ENCODE data around the gene PFKFB4.

PFKFB4 gene

GRCh38 chr3:48561045-48561736 is 4.6 kb upstream of the PFKFB4 start:
- peak overlapping the region in 1 of 2 donors; percentile 43 for H3K9ac ChIP-seq (ENCODE audit: low read depth in 1 of 2, low read length in 2 of 2)
- H3K4me1 ChIP-seq (ENCODE audit: control insufficient read depth in 1 of 2, insufficient read depth in 2 of 2, low read length in 2 of 2), result peaks cover 10 to 33% of the 10 kb centered on the region in 2 donors

GRCh38 chr3:48560648-48561018 is 4.0 kb upstream of the PFKFB4 start:
- no peak overlapping the region for H3K9ac ChIP-seq (ENCODE audit: low read depth in 1 of 2, low read length in 2 of 2)
- H3K36me3 ChIP-seq (ENCODE audit: control insufficient read depth in 1 of 2, insufficient read depth in 2 of 2, low read length in 2 of 2), result no peaks in the 10 kb centered on the region
- no peak overlapping the region for H3K27ac ChIP-seq (ENCODE audit: low read depth, low read length)
- no peaks in the 10 kb centered on the region for H3K9me3 ChIP-seq (ENCODE audit: control insufficient read depth in 1 of 2, low read length in 2 of 2)
- peak overlapping the region in 1 of 2 donors; percentile 48 for H3K4me3 ChIP-seq (ENCODE audit: low read depth in 1 of 2, low read length in 2 of 2)
- no peaks in the 10 kb centered on the region for H3K27me3 ChIP-seq (ENCODE audit: control insufficient read depth in 1 of 2, insufficient read depth in 2 of 2, low read length in 2 of 2)
- H3K4me1 ChIP-seq (ENCODE audit: control insufficient read depth in 1 of 2, insufficient read depth in 2 of 2, low read length in 2 of 2), result peaks cover 10 to 37% of the 10 kb centered on the region in 2 donors

More at GRCh38 chr3:48561045-48561736, 4.6 kb upstream of the PFKFB4 start:
- H3K9me3 ChIP-seq (ENCODE audit: control insufficient read depth in 1 of 2, low read length in 2 of 2), result no peaks in the 10 kb centered on the region
- no peak overlapping the region for H3K27ac ChIP-seq (ENCODE audit: low read depth, low read length)
- H3K36me3 ChIP-seq (ENCODE audit: control insufficient read depth in 1 of 2, insufficient read depth in 2 of 2, low read length in 2 of 2), result no peaks in the 10 kb centered on the region
- no peaks in the 10 kb centered on the region for H3K27me3 ChIP-seq (ENCODE audit: control insufficient read depth in 1 of 2, insufficient read depth in 2 of 2, low read length in 2 of 2)
- H3K4me3 ChIP-seq (ENCODE audit: low read depth in 1 of 2, low read length in 2 of 2), result peak overlapping the region in 1 of 2 donors; percentile 48

GRCh38 chr3:48558493-48559134 is 2.0 kb upstream of the PFKFB4 start:
- H3K4me3 ChIP-seq (ENCODE audit: low read depth in 1 of 2, low read length in 2 of 2), result no peak overlapping the region
- no peak overlapping the region for H3K9ac ChIP-seq (ENCODE audit: low read depth in 1 of 2, low read length in 2 of 2)
- no peaks in the 10 kb centered on the region for H3K36me3 ChIP-seq (ENCODE audit: control insufficient read depth in 1 of 2, insufficient read depth in 2 of 2, low read length in 2 of 2)
- H3K27ac ChIP-seq (ENCODE audit: low read depth, low read length), result no peak overlapping the region
- H3K4me1 ChIP-seq (ENCODE audit: control insufficient read depth in 1 of 2, insufficient read depth in 2 of 2, low read length in 2 of 2), result peaks cover 27 to 54% of the 10 kb centered on the region in 2 donors
- no peaks in the 10 kb centered on the region for H3K9me3 ChIP-seq (ENCODE audit: control insufficient read depth in 1 of 2, low read length in 2 of 2)
- no peaks in the 10 kb centered on the region for H3K27me3 ChIP-seq (ENCODE audit: control insufficient read depth in 1 of 2, insufficient read depth in 2 of 2, low read length in 2 of 2)

- Histone ChIP-seq H3K27me3 (ENCODE audit: control insufficient read depth in 1 of 2, insufficient read depth in 2 of 2, low read length in 2 of 2) (no peaks in the 10 kb centered on the region), H3K4me3 (ENCODE audit: low read depth in 1 of 2, low read length in 2 of 2) (peak overlapping the region; percentile 68 to 84), H3K27ac (ENCODE audit: low read depth, low read length) (no peak overlapping the region), H3K9ac (ENCODE audit: low read depth in 1 of 2, low read length in 2 of 2) (peak overlapping the region; percentile 60 to 65), H3K9me3 (ENCODE audit: control insufficient read depth in 1 of 2, low read length in 2 of 2) (no peaks in the 10 kb centered on the region), H3K4me1 (ENCODE audit: control insufficient read depth in 1 of 2, insufficient read depth in 2 of 2, low read length in 2 of 2) (peaks cover 46 to 72% of the 10 kb centered on the region in 2 donors), H3K36me3 (ENCODE audit: control insufficient read depth in 1 of 2, insufficient read depth in 2 of 2, low read length in 2 of 2) (no peaks in the 10 kb centered on the region)
Observed at GRCh38 chr3:48555949-48556795, 431 bp downstream of the PFKFB4 start.

GRCh38 chr3:48555231-48555948 is 1.2 kb downstream of the PFKFB4 start:
- Histone ChIP-seq H3K4me1 (ENCODE audit: control insufficient read depth in 1 of 2, insufficient read depth in 2 of 2, low read length in 2 of 2) (peaks cover 42 to 65% of the 10 kb centered on the region in 2 donors), H3K4me3 (ENCODE audit: low read depth in 1 of 2, low read length in 2 of 2) (peak overlapping the region; percentile 68 to 84), H3K27ac (ENCODE audit: low read depth, low read length) (no peak overlapping the region)

GRCh38 chr3:48553886-48554845 is 2.4 kb downstream of the PFKFB4 start:
- Histone ChIP-seq H3K27me3 (ENCODE audit: control insufficient read depth in 1 of 2, insufficient read depth in 2 of 2, low read length in 2 of 2) (no peaks in the 10 kb centered on the region), H3K4me3 (ENCODE audit: low read depth in 1 of 2, low read length in 2 of 2) (peak overlapping the region in 1 of 2 donors; percentile 55), H3K4me1 (ENCODE audit: control insufficient read depth in 1 of 2, insufficient read depth in 2 of 2, low read length in 2 of 2) (peaks cover 36 to 60% of the 10 kb centered on the region in 2 donors), H3K9ac (ENCODE audit: low read depth in 1 of 2, low read length in 2 of 2) (peak overlapping the region; percentile 9 to 10), H3K36me3 (ENCODE audit: control insufficient read depth in 1 of 2, insufficient read depth in 2 of 2, low read length in 2 of 2) (peaks cover 3 to 10% of the 10 kb centered on the region in 2 donors), H3K27ac (ENCODE audit: low read depth, low read length) (no peak overlapping the region), H3K9me3 (ENCODE audit: control insufficient read depth in 1 of 2, low read length in 2 of 2) (no peaks in the 10 kb centered on the region)

More at GRCh38 chr3:48555231-48555948, 1.2 kb downstream of the PFKFB4 start:
- Histone ChIP-seq H3K36me3 (ENCODE audit: control insufficient read depth in 1 of 2, insufficient read depth in 2 of 2, low read length in 2 of 2) (peaks cover 0 to 3% of the 10 kb centered on the region in 2 donors), H3K27me3 (ENCODE audit: control insufficient read depth in 1 of 2, insufficient read depth in 2 of 2, low read length in 2 of 2) (no peaks in the 10 kb centered on the region), H3K9me3 (ENCODE audit: control insufficient read depth in 1 of 2, low read length in 2 of 2) (no peaks in the 10 kb centered on the region), H3K9ac (ENCODE audit: low read depth in 1 of 2, low read length in 2 of 2) (peak overlapping the region; percentile 60 to 65)

GRCh38 chr3:48553361-48553760 is 3.2 kb downstream of the PFKFB4 start:
- Histone ChIP-seq H3K36me3 (ENCODE audit: control insufficient read depth in 1 of 2, insufficient read depth in 2 of 2, low read length in 2 of 2) (peaks cover 3 to 16% of the 10 kb centered on the region in 2 donors), H3K4me1 (ENCODE audit: control insufficient read depth in 1 of 2, insufficient read depth in 2 of 2, low read length in 2 of 2) (peaks cover 36 to 56% of the 10 kb centered on the region in 2 donors), H3K4me3 (ENCODE audit: low read depth in 1 of 2, low read length in 2 of 2) (peak overlapping the region in 1 of 2 donors; percentile 55), H3K9me3 (ENCODE audit: control insufficient read depth in 1 of 2, low read length in 2 of 2) (no peaks in the 10 kb centered on the region), H3K27ac (ENCODE audit: low read depth, low read length) (no peak overlapping the region), H3K9ac (ENCODE audit: low read depth in 1 of 2, low read length in 2 of 2) (peak overlapping the region; percentile 10 to 32), H3K27me3 (ENCODE audit: control insufficient read depth in 1 of 2, insufficient read depth in 2 of 2, low read length in 2 of 2) (no peaks in the 10 kb centered on the region)

- Histone ChIP-seq H3K9ac (ENCODE audit: low read depth in 1 of 2, low read length in 2 of 2) (peak overlapping the region; percentile 2 to 4), H3K27me3 (ENCODE audit: control insufficient read depth in 1 of 2, insufficient read depth in 2 of 2, low read length in 2 of 2) (no peaks in the 10 kb centered on the region), H3K36me3 (ENCODE audit: control insufficient read depth in 1 of 2, insufficient read depth in 2 of 2, low read length in 2 of 2) (peaks cover 9 to 19% of the 10 kb centered on the region in 2 donors), H3K4me3 (ENCODE audit: low read depth in 1 of 2, low read length in 2 of 2) (peak overlapping the region in 1 of 2 donors; percentile 15), H3K27ac (ENCODE audit: low read depth, low read length) (peak overlapping the region; percentile 11), H3K4me1 (ENCODE audit: control insufficient read depth in 1 of 2, insufficient read depth in 2 of 2, low read length in 2 of 2) (peaks cover 36 to 47% of the 10 kb centered on the region in 2 donors), H3K9me3 (ENCODE audit: control insufficient read depth in 1 of 2, low read length in 2 of 2) (no peaks in the 10 kb centered on the region)
Observed at GRCh38 chr3:48552111-48552951, 4.3 kb downstream of the PFKFB4 start.

Data from duodenal mucosa (tissue), 2 donors.